ENCODE measurements around the gene AWAT2.
"Not testable (repeated sequence)": the region's sequence is repeated elsewhere in the genome, so short reads cannot be mapped to it uniquely, and the experiment has no call there.

AWAT2 gene

DNA sequence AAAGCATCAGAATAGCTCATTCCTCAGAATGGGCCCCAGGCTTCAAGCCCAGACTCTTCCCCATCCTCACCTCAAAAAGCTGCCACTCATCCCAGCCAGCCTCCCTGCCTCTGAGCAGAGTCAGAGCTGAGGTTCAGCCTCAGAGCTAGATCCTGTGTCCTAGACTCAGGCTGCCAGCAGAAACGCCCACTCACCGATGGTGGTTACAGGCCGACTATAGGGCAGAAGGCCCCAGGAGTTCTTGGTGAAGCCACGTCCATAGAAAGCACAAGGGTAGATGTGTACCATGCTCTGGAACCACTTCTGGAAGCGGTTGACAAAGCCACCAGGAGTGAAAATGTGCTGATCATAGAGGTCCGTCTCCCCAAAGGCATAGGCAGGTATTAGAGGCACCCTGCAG lies 7.7 kb downstream of the AWAT2 start:
- no peak for DNase-seq

- DNase-seq = no peak
Observed at GRCh38 chrX:70039758-70040157, 10.0 kb downstream of the AWAT2 start.

GRCh38 chrX:70038951-70039350 lies 10.8 kb downstream of the AWAT2 start:
- DNase-seq = no peak

DNA sequence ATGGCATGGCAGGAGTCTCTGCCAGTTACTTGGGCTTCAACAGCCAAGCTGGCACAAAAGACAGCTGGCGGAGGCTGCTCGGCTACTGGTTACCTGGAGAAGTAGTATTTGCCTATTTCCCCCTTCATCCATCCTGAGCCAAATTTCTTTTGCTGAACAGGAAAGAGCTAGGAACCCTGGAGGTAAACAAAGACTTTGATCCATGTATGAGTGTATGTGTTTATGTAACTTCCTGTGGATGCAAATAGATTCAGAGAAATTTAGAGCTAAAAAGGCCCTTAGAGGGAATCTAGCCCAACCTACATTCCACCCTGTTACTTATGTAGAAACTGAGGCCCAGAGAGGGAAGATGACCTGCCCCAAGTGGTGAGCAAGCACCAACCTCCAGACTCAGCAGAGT lies 11.2 kb downstream of the AWAT2 start:
- DNase-seq = no peak

DNA sequence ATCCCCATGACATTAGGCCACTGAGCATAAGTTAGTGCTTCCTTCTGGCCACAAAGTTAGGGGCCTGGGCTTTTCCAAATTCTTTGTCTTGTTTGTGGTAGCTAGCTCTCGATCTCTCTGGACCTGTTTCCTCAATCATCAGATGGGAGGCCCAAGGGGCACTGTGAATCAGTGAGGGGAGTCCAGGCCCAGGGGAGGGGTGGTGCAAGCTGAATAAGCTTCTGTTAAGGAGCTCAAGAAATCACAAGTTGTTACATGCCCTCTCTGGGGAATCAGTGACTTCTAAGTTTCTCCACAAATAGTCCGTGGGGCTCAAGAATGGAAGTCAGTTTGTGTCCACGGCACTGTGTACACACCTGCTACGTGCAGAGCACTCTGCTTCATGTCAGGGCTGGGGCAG lies 15.1 kb downstream of the AWAT2 start:
- no peak for DNase-seq

GRCh38 chrX:70033348-70034051 lies 16.2 kb downstream of the AWAT2 start:
- no peak for DNase-seq

DNA sequence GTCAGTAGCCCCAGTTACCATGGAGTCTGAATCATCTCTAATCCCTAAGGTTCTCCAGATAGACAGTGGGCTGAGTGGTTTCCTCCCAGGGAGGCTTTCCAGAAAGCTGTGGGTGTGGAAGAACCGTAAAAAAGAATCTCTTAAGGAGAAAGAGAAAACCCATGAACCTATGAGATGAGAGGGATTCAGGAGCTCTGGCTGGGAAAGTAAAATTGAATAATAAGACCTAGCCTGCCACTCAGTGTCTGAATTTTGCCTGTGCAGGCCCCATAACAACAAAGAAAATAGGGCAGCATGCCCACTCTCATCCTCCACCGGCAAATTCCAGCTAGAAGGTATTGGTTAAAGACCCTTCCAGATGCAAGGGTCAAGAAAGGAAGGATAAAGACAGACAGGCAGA lies 16.9 kb downstream of the AWAT2 start:
- DNase-seq = no peak

- DNase-seq = peak; percentile 38
Observed at GRCh38 chrX:70030301-70030767, 19.4 kb downstream of the AWAT2 start.

DNA sequence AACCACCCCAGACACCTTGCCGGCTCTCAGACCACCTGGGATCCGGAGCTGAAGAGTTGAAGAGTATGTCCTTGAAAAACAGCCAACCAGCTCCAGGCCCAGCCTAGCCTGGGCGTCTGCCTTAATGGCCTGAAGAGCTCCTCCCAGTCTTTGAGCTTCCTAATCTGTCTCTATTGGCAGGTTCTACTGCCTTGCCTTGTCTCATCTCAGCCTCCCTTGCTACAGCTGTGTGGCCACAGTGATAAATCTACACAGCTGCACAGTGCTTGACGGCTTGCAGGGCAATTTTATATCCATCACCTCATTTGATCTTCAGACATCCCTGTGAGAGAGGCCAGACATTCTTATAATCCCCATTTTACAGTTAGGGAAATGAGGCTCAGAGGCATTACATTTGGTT lies 19.9 kb downstream of the AWAT2 start:
- DNase-seq = no peak

DNA sequence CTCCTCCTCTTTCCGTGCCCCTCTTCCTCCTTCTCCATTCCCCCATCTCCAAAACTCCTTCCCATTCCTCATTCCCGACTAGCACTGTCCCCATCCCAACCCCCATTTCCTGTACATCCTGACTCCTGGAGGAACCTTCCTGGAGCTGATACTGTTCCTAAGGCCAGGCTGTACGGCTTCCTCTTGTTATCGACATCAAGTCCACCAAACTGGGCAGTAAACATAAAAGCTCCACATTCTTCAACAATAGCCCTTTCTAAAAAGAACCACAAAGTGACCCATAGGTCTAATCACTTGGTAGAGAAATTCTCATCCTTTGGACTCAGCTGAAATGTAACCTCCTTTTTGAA lies 22.9 kb downstream of the AWAT2 start:
- DNase-seq = no peak

GRCh38 chrX:70026112-70026850 lies 23.5 kb downstream of the AWAT2 start:
- DNase-seq = no peak

DNA sequence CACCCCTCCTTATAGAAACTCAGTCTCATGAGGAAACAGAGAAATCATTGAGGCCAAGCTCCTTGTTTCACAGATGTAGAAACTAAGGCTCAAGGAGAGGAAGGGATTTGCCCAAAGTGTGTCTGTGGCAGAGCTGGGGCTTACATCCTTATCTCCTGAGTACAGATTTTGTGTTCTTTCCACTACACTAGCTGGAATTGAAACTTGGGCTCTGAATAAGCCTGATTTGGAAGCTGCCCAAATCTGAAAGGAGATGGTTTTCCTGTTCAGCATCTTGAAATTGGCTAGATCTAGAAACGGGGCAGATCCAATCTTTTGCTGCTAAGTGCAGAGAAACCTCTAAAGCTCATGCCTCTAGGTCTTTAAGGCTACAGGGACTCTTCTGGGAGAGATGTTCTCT lies 24.3 kb downstream of the AWAT2 start:
- no peak for DNase-seq

- no peak for DNase-seq
Observed at GRCh38 chrX:70022616-70023015, 27.1 kb downstream of the AWAT2 start.

DNA sequence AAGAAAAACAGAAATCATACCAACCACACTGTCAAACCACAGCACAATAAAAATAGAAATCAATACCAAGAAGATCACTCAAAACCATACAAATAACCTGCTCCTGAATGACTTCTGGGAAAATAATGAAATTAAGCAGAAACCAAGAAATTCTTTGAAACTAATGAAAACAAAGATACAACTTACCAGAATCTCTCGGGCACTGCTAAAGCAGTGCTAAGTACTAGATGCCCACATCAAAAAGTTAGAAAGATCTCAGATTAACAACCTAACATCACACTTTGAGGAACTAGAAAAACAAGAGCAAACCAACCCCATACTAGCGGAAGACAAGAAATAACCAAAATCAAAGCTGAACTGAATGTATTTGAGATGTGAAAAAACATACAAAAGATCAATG lies 33.2 kb downstream of the AWAT2 start:
- DNase-seq = peak; percentile 3

- no peak for DNase-seq
Observed at GRCh38 chrX:70013466-70014381, 36.0 kb downstream of the AWAT2 start.

DNA sequence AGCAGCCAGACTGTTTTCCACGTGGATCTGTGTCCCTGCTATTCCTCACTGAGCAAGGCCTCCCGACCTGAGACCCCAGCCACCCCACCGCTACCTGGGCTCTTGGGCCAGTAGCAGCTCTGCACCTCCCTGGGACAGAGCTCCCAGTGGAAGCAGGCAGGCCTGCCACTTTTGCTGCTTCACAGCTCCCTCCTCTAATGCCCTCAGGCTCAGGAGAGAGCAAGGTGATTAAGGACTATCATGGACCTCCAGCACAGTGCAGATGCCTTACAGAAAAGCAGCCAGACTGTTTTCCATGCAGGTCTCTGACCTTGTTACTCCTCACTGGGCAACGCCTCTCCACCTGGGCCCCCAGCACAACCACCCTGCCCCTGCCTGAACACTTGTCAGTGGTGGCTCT lies 37.0 kb downstream of the AWAT2 start:
- DNase-seq = no peak

DNA sequence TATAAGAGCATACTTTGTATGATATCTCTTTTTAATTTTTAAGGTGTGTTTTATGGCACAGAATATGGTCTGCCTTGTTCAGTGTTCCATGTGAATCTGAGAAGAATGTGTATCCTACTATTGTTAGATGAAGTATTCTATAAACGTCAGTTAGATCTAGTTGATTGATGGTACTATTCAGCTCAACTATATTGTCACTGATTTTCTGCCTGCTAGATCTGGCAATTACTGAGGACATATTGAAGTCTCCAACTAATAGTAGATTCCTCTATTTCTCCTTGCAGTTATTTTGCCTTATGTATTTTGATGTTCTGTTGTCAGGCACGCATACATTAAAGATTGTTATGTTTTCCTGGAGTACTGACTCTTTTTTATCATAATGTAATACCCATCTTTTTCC lies 39.8 kb downstream of the AWAT2 start:
- no peak for DNase-seq

- no peak for DNase-seq
Observed at GRCh38 chrX:70009049-70009448, 40.7 kb downstream of the AWAT2 start.

DNA sequence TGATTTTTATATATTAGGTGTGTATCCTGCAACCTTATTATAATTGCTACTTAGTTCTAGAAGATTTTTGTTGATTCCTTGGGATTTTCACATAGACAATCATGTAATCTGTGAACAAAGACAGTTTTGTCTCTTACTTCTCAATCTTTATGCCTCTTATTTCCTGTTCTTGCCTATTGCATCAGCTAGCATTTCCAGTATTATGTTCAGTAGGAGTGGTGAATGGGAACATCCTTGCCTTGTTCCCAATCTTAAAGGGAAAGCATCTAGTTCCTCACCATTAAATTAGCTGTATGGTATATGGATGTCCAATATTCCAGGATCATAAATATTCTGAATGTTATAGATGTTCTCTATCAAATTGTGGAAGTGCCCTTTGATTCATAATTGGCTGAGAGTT lies 41.8 kb downstream of the AWAT2 start:
- no peak for DNase-seq

- DNase-seq = no peak
Observed at GRCh38 chrX:70001708-70002341, 47.9 kb downstream of the AWAT2 start.

DNA sequence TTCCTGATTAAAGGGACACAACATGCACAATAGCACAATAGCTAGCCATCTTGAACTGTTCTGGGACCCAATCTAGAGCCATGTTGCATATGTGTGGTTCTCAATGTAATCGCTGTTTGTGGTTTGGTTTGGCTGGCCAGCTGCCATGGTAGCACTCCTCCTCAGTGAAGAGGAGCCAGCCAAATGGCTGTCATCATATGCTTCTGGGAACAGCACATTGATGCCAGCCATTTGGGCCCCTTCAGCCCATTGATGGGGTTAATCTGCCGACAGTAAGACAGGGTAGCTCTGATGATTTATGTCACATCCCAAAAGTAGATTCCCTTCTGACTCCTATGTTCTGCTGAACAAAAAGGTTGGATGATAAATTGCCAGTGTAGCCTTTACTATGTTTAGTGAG lies 48.5 kb downstream of the AWAT2 start:
- DNase-seq = no peak

GRCh38 chrX:69998299-69998698 lies 51.4 kb downstream of the AWAT2 start:
- not testable (repeated sequence) for DNase-seq

- DNase-seq = no peak
Observed at GRCh38 chrX:69996113-69996468, 53.6 kb downstream of the AWAT2 start.

Data from central memory CD4-positive, alpha-beta T cell (primary cell).